Dendritic cell treated with granulocyte-macrophage colony-stimulating factor and Interleukin-4, amounts not matched to agents 40 ng/mL and 50 ng/mL, for 4 days (primary cell): Measurements from ENCODE around the gene TRMT10A.

Experiments
- H3K27ac Mint-ChIP-seq: one replicate; pipeline ENCODE4 v1.8.0; 2022; ENCODE audit warnings: mild to moderate bottlenecking, mixed read lengths
- H3K27me3 Mint-ChIP-seq: one replicate; pipeline ENCODE4 v1.8.0; 2022; ENCODE audit warnings: mild to moderate bottlenecking, mixed read lengths
- H3K36me3 Mint-ChIP-seq: one replicate; pipeline ENCODE4 v1.8.0; 2022; ENCODE audit warnings: low read depth, mixed read lengths
- H3K4me1 Mint-ChIP-seq: one replicate; pipeline ENCODE4 v1.8.0; 2022; ENCODE audit warnings: low read depth, mixed read lengths
- H3K4me3 Mint-ChIP-seq: one replicate; pipeline ENCODE4 v1.8.0; 2022; ENCODE audit warnings: mild to moderate bottlenecking, moderate library complexity, mixed read lengths
- H3K9me3 Mint-ChIP-seq: one replicate; pipeline ENCODE4 v1.8.0; 2022; ENCODE audit warnings: mixed read lengths
- intact Hi-C: fragments of 100-400 bp; cut with micrococcal nuclease; formaldehyde crosslinking; loops from one replicate; pipeline ENCODE4 v1.15.0; 2022

Gene TRMT10A

GRCh38 chr4:99518601-99519295, 45.1 kb downstream of the TRMT10A start:
- Mint-ChIP-seq H3K27ac (no peak overlapping the region), H3K4me3 (no peak overlapping the region)

GRCh38 chr4:99510721-99511120, 53.1 kb downstream of the TRMT10A start, which contains the start of gene C4orf17:
Gene C4orf17, plus strand, starts transcription at chr4:99511021. Its CDS starts 2,061 bp downstream, at chr4:99513082.
- Mint-ChIP-seq H3K27me3 (peaks cover 8% of the 10 kb centered on the region), H3K36me3 (no peaks in the 10 kb centered on the region), H3K4me1 (no peaks in the 10 kb centered on the region), H3K27ac (no peak within 1 kb of the TSS), H3K9me3 (no peaks in the 10 kb centered on the region), H3K4me3 (no peak within 1 kb of the TSS)
- intact Hi-C loops = no loop called here

More at GRCh38 chr4:99518601-99519295, 45.1 kb downstream of the TRMT10A start:
- H3K27me3 Mint-ChIP-seq = peaks cover 11% of the 10 kb centered on the region
- no peaks in the 10 kb centered on the region for H3K9me3 Mint-ChIP-seq
- H3K36me3 Mint-ChIP-seq = no peaks in the 10 kb centered on the region
- peaks cover 7% of the 10 kb centered on the region for H3K4me1 Mint-ChIP-seq
- intact Hi-C loops = no loop called here

- Mint-ChIP-seq H3K4me3 (no peak overlapping the region), H3K27me3 (peaks cover 1% of the 10 kb centered on the region), H3K36me3 (no peaks in the 10 kb centered on the region), H3K27ac (no peak overlapping the region), H3K9me3 (no peaks in the 10 kb centered on the region), H3K4me1 (no peaks in the 10 kb centered on the region)
- intact Hi-C loops = no loop called here
These were observed 56.1 kb downstream of the TRMT10A start for GRCh38 chr4:99507762-99508161.

GRCh38 chr4:99507349-99507748, 56.5 kb downstream of the TRMT10A start:
- intact Hi-C loops = no loop called here
- H3K4me3 Mint-ChIP-seq = no peak overlapping the region
- H3K27me3 Mint-ChIP-seq = peaks cover 1% of the 10 kb centered on the region
- H3K27ac Mint-ChIP-seq = no peak overlapping the region
- no peaks in the 10 kb centered on the region for H3K9me3 Mint-ChIP-seq
- no peaks in the 10 kb centered on the region for H3K4me1 Mint-ChIP-seq
- H3K36me3 Mint-ChIP-seq = no peaks in the 10 kb centered on the region

- no peak overlapping the region for H3K27ac Mint-ChIP-seq
- intact Hi-C loops = no loop called here
- no peaks in the 10 kb centered on the region for H3K9me3 Mint-ChIP-seq
- peaks cover 1% of the 10 kb centered on the region for H3K27me3 Mint-ChIP-seq
- no peak overlapping the region for H3K4me3 Mint-ChIP-seq
- H3K4me1 Mint-ChIP-seq = no peaks in the 10 kb centered on the region
- no peaks in the 10 kb centered on the region for H3K36me3 Mint-ChIP-seq
These were observed 57.1 kb downstream of the TRMT10A start for GRCh38 chr4:99506781-99507180.

GRCh38 chr4:99504804-99505502, 58.9 kb downstream of the TRMT10A start:
- Mint-ChIP-seq H3K9me3 (no peaks in the 10 kb centered on the region), H3K27me3 (no peaks in the 10 kb centered on the region), H3K4me3 (no peak overlapping the region), H3K4me1 (no peaks in the 10 kb centered on the region), H3K27ac (no peak overlapping the region), H3K36me3 (no peaks in the 10 kb centered on the region)
- intact Hi-C loops = no loop called here
